Activated CD4-positive, alpha-beta T cell treated with anti-CD3 and anti-CD28 coated beads, Interleukin-2, amount 10 ng/mL, durations not matched to agents 24 days and 14 days (primary cell): ENCODE measurements around the gene SYF2. TPM values are rescaled to one million over a fixed set of nuclear protein-coding genes. Genes with fewer than 3 reads are reported as not detected.
"Not testable (repeated sequence)": the region's sequence is repeated elsewhere in the genome, so short reads cannot be mapped to it uniquely, and the experiment has no call there.

Experiments used
- DNase-seq: peaks from one replicate; pipeline ENCODE4 v3.0.0; 2022
- H3K27ac Mint-ChIP-seq: one replicate; pipeline ENCODE4 v1.8.0; 2022; ENCODE audit warnings: mild to moderate bottlenecking, mixed read lengths
- H3K27me3 Mint-ChIP-seq: one replicate; pipeline ENCODE4 v1.8.0; 2022; ENCODE audit warnings: mixed read lengths
- H3K36me3 Mint-ChIP-seq: one replicate; pipeline ENCODE4 v1.8.0; 2022; ENCODE audit warnings: low read depth, mild to moderate bottlenecking, mixed read lengths
- H3K4me1 Mint-ChIP-seq: one replicate; pipeline ENCODE4 v1.8.0; 2021; ENCODE audit warnings: mixed read lengths
- H3K4me3 Mint-ChIP-seq: one replicate; pipeline ENCODE4 v1.8.0; 2022; ENCODE audit warnings: mild to moderate bottlenecking, moderate library complexity, mixed read lengths
- H3K9me3 Mint-ChIP-seq: one replicate; pipeline ENCODE4 v1.8.0; 2021; ENCODE audit warnings: mixed read lengths
- intact Hi-C: fragments of 100-400 bp; cut with micrococcal nuclease; formaldehyde crosslinking; loops from one replicate; pipeline ENCODE4 v1.15.1; 2023
- total RNA-seq: library from RNA; stranded (reverse); gene quantifications from 2 replicates; pipeline ENCODE4 v1.2.3, GENCODE V29; 2022

Gene SYF2
- total RNA-seq, 1 donor from 2014 or later: 36.9 TPM

- peaks cover 6% of the 10 kb centered on the region for H3K27me3 Mint-ChIP-seq
- H3K4me1 Mint-ChIP-seq: peaks cover 2% of the 10 kb centered on the region
Observed at GRCh38 chr1:25194572-25195020, 37.7 kb downstream of the SYF2 start.

GRCh38 chr1:25194054-25194453, 38.2 kb downstream of the SYF2 start:
- Mint-ChIP-seq H3K27ac (no peak overlapping the region), H3K9me3 (no peaks in the 10 kb centered on the region), H3K36me3 (no peaks in the 10 kb centered on the region), H3K4me1 (peaks cover 2% of the 10 kb centered on the region), H3K27me3 (peaks cover 6% of the 10 kb centered on the region), H3K4me3 (no peak overlapping the region)
- intact Hi-C loops: no loop called here
- DNase-seq: no peak

More at GRCh38 chr1:25194572-25195020, 37.7 kb downstream of the SYF2 start:
- intact Hi-C loops: loop anchor here (5.0 kb wide), 1 partner anchor 77 kb away; no protein-coding TSS in a partner anchor
- Mint-ChIP-seq H3K9me3 (no peaks in the 10 kb centered on the region), H3K27ac (no peak overlapping the region), H3K36me3 (no peaks in the 10 kb centered on the region), H3K4me3 (no peak overlapping the region)
- no peak for DNase-seq

DNA sequence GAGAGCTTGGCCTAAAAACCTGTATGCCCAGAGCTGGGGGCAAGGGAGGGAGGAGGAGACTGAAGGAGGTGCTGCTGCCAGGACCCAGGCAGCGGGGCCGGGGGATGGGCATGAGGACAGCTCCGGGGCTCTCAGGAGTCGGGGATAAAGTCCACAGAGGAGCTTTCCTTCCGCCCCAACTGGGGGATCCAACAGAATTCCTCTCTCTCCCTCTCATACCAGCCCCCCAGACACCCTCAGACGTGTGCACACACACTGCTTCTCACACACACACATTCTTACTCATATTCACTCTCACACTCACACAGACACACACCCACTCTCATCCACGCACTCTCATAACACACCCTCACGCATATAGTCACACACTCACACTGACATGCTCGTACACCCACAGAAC, 39.1 kb downstream of the SYF2 start:
- no peaks in the 10 kb centered on the region for H3K4me1 Mint-ChIP-seq
- intact Hi-C loops: no loop called here
- peaks cover 4% of the 10 kb centered on the region for H3K27me3 Mint-ChIP-seq
- no peaks in the 10 kb centered on the region for H3K36me3 Mint-ChIP-seq
- no peak overlapping the region for H3K4me3 Mint-ChIP-seq
- no peak for DNase-seq
- no peaks in the 10 kb centered on the region for H3K9me3 Mint-ChIP-seq
- no peak overlapping the region for H3K27ac Mint-ChIP-seq

DNA sequence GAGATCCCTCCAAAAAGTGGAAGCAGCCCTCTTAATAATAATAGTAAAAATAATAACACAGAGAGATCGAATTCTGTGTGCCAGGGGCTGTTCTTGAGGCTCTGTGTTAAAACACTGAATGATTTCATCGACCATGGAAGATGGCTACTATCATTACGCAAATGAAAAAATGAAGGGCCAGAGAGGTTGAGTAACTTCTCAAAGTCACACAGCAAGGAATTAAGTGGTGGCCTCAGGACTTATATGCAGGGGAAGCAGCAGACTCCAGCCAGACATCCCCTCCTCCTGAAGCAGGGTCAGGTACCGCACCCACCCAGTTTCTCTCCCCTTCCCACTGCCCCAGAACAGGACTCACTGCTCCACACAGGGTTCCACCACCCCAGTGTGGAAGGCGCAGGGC, 40.1 kb downstream of the SYF2 start:
- Mint-ChIP-seq H3K9me3 (no peaks in the 10 kb centered on the region), H3K4me3 (no peak overlapping the region), H3K4me1 (no peaks in the 10 kb centered on the region), H3K27ac (no peak overlapping the region), H3K27me3 (peaks cover 4% of the 10 kb centered on the region), H3K36me3 (no peaks in the 10 kb centered on the region)
- intact Hi-C loops: no loop called here
- no peak for DNase-seq

GRCh38 chr1:25190260-25190659, 42.0 kb downstream of the SYF2 start:
- no peak overlapping the region for H3K27ac Mint-ChIP-seq
- H3K36me3 Mint-ChIP-seq: no peaks in the 10 kb centered on the region
- H3K27me3 Mint-ChIP-seq: peaks cover 14% of the 10 kb centered on the region
- intact Hi-C loops: no loop called here
- no peak for DNase-seq
- H3K9me3 Mint-ChIP-seq: no peaks in the 10 kb centered on the region
- H3K4me3 Mint-ChIP-seq: no peak overlapping the region
- no peaks in the 10 kb centered on the region for H3K4me1 Mint-ChIP-seq

- H3K9me3 Mint-ChIP-seq, intact Hi-C loops, H3K36me3 Mint-ChIP-seq, H3K27ac Mint-ChIP-seq, H3K4me3 Mint-ChIP-seq, DNase-seq, H3K4me1 Mint-ChIP-seq: not testable (repeated sequence)
- peaks cover 18% of the 10 kb centered on the region for H3K27me3 Mint-ChIP-seq
Observed at GRCh38 chr1:25187904-25188303, 44.4 kb downstream of the SYF2 start.

- intact Hi-C loops: no loop called here
- Mint-ChIP-seq H3K4me3 (no peak overlapping the region), H3K27me3 (peaks cover 18% of the 10 kb centered on the region)
Observed at GRCh38 chr1:25187077-25187476, 45.2 kb downstream of the SYF2 start.

GRCh38 chr1:25186161-25187007, 45.9 kb downstream of the SYF2 start:
- no peak for DNase-seq
- Mint-ChIP-seq H3K4me3 (no peak overlapping the region), H3K9me3 (no peaks in the 10 kb centered on the region), H3K4me1 (no peaks in the 10 kb centered on the region), H3K36me3 (no peaks in the 10 kb centered on the region), H3K27ac (no peak overlapping the region), H3K27me3 (peaks cover 18% of the 10 kb centered on the region)
- intact Hi-C loops: no loop called here

More at GRCh38 chr1:25187077-25187476, 45.2 kb downstream of the SYF2 start:
- Mint-ChIP-seq H3K4me1 (no peaks in the 10 kb centered on the region), H3K27ac (no peak overlapping the region), H3K36me3 (no peaks in the 10 kb centered on the region), H3K9me3 (no peaks in the 10 kb centered on the region)
- DNase-seq: no peak

- intact Hi-C loops: no loop called here
- no peaks in the 10 kb centered on the region for H3K4me1 Mint-ChIP-seq
- DNase-seq: no peak
- no peaks in the 10 kb centered on the region for H3K36me3 Mint-ChIP-seq
- no peaks in the 10 kb centered on the region for H3K9me3 Mint-ChIP-seq
- no peak overlapping the region for H3K27ac Mint-ChIP-seq
- peaks cover 18% of the 10 kb centered on the region for H3K27me3 Mint-ChIP-seq
- H3K4me3 Mint-ChIP-seq: no peak overlapping the region
Observed at GRCh38 chr1:25185409-25186160, 46.7 kb downstream of the SYF2 start.

DNA sequence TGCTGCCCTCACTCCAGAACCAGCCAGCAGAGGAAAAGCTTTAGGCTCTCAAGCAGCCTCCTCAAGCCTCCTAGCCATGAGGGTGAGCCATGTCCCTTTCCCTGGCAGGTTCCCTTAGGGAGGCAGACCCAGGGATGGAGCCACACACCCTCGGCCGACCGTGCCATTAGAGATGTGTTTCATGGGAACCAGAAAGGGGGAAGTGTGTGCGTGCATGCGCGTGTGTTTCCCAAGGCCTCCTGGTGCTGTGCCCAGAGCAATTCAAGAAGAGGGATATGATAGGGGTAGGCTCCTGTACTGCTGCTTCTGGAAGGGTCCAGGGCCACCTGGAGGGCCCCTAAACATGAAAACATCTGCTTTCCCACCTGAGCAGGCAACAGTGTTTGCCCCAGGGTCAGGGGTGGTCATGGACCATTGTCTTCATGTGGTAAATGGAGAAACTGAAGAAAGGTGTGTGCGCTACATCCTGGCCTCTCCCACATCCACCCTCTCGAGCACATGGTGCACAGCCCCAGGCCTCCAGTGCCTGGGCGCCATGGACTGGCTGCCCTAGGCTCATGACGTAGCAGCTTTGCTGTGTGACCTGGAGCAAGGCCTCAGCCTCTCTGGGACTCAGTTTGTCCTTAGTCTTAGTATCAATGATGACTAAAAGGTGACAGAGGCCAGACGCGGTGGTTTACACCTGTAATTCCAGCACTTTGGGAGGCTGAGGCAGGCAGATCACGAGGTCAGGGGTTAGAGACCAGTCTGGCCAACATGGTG, 48.1 kb downstream of the SYF2 start:
- DNase-seq: no peak
- no peaks in the 10 kb centered on the region for H3K4me1 Mint-ChIP-seq
- intact Hi-C loops: no loop called here
- H3K4me3 Mint-ChIP-seq: no peak overlapping the region
- peaks cover 15% of the 10 kb centered on the region for H3K27me3 Mint-ChIP-seq
- H3K9me3 Mint-ChIP-seq: no peaks in the 10 kb centered on the region
- no peaks in the 10 kb centered on the region for H3K36me3 Mint-ChIP-seq
- H3K27ac Mint-ChIP-seq: no peak overlapping the region

- no peak for DNase-seq
- H3K9me3 Mint-ChIP-seq: no peaks in the 10 kb centered on the region
- intact Hi-C loops: no loop called here
- H3K27ac Mint-ChIP-seq: no peak overlapping the region
- H3K27me3 Mint-ChIP-seq: peaks cover 14% of the 10 kb centered on the region
- H3K4me3 Mint-ChIP-seq: no peak overlapping the region
- H3K36me3 Mint-ChIP-seq: no peaks in the 10 kb centered on the region
- no peaks in the 10 kb centered on the region for H3K4me1 Mint-ChIP-seq
Observed at GRCh38 chr1:25183126-25183980, 48.9 kb downstream of the SYF2 start.

DNA sequence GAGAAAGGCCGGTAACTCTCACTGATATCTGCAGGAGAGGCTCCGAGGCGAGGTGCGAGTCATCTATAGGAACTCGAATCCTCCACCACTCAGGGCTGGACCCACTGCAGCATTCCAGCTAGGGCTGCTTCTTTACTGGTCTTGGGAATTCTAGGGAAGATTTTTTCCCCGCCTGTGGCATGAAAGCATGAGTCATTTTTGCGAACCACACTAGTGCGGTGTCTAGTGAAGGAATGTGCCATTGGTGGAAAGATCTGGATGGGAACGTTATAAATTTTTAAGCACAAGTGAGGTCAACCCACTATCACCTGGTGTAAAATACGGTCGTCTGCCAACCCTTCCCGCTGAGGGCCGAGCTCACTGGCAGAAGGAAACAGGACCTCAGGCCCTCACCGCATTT, 49.7 kb downstream of the SYF2 start:
- Mint-ChIP-seq H3K9me3 (peaks cover under 1% of the 10 kb centered on the region), H3K36me3 (no peaks in the 10 kb centered on the region), H3K27ac (no peak overlapping the region), H3K27me3 (peaks cover 14% of the 10 kb centered on the region), H3K4me1 (no peaks in the 10 kb centered on the region), H3K4me3 (no peak overlapping the region)
- no peak for DNase-seq
- intact Hi-C loops: no loop called here

DNA sequence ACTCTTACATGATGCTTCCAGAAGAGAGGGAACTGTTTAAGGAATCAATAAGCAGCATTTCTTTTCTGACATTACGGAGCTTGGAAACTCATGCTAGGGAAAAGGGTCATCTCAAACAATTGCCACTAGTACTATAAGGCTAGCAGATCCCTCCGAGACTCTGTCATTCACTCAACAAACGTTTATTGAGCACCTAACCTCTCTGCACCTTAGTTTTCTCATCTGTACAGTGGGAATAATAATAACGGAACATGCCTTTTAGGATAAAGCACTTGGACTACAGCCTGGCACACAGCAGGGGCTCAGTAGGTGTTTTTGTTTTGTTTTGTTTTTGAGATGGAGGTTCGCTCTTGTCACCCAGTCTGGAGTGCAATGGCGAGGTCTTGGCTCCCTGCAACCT, 51.3 kb downstream of the SYF2 start:
- H3K9me3 Mint-ChIP-seq: peaks cover 13% of the 10 kb centered on the region
- H3K27me3 Mint-ChIP-seq: peaks cover 12% of the 10 kb centered on the region
- no peaks in the 10 kb centered on the region for H3K4me1 Mint-ChIP-seq
- DNase-seq: no peak
- intact Hi-C loops: no loop called here
- H3K27ac Mint-ChIP-seq: no peak overlapping the region
- no peak overlapping the region for H3K4me3 Mint-ChIP-seq
- peaks cover 2% of the 10 kb centered on the region for H3K36me3 Mint-ChIP-seq
